ENCODE measurements around the gene ABR.

- TF ChIP-seq, protein P1, sequence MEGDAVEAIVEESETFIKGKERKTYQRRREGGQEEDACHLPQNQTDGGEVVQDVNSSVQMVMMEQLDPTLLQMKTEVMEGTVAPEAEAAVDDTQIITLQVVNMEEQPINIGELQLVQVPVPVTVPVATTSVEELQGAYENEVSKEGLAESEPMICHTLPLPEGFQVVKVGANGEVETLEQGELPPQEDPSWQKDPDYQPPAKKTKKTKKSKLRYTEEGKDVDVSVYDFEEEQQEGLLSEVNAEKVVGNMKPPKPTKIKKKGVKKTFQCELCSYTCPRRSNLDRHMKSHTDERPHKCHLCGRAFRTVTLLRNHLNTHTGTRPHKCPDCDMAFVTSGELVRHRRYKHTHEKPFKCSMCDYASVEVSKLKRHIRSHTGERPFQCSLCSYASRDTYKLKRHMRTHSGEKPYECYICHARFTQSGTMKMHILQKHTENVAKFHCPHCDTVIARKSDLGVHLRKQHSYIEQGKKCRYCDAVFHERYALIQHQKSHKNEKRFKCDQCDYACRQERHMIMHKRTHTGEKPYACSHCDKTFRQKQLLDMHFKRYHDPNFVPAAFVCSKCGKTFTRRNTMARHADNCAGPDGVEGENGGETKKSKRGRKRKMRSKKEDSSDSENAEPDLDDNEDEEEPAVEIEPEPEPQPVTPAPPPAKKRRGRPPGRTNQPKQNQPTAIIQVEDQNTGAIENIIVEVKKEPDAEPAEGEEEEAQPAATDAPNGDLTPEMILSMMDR (IDR thresholded peaks at IDR 0.05), result no peak
- TF ChIP-seq EZH2 (IDR thresholded peaks at IDR 0.05) (no peak), EZH2phosphoT487 (IDR thresholded peaks at IDR 0.05) (no peak)
Observed at GRCh38 chr17:1045456-1045855, 134.3 kb downstream of the ABR start.
